Mammary epithelial cell (primary cell): ENCODE measurements around the gene MLN.

ENCODE experiments used
- EZH2 ChIP-seq: IDR thresholded peaks from 2 replicates; pipeline ENCODE4 v1.6.1; 2012; ENCODE audit warnings: low read length, inconsistent platforms, borderline replicate concordance
- TF ChIP-seq, protein P1 (sequence below), 2 donors: IDR thresholded peaks in 1 of 2; conservative IDR thresholded peaks in 1 of 2; 2 replicates each; pipeline ENCODE4 v1.5.1; 2011 to 2012; ENCODE audit warnings: inconsistent platforms in 2 of 2, low read length in 2 of 2, mild to moderate bottlenecking in 2 of 2, control low read depth in 1 of 2, low read depth in 1 of 2; ENCODE audit not compliant: insufficient read depth in 1 of 2; ENCODE audit errors: extremely low read depth in 1 of 2

DNA sequence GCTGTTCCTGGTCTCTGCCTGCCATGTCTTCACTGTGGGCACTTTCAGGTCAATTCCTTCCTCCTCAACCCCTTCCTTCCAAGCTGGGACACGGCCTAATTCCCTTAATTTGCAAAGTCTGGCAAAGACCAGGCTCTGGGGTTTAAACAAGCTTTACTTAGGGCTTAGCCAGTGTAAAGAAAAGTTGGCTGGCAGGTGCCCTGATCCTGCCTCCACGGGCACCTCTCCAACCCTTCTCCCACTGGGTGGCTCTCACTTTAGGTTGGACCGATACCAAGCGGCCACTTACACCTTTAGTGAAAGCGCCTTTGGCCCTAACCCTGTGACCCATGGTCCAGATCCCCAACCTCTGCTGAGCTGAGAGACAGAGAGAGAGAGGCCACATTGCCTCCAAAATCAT, 13.7 kb upstream of the MLN start:
- TF ChIP-seq, protein P1, sequence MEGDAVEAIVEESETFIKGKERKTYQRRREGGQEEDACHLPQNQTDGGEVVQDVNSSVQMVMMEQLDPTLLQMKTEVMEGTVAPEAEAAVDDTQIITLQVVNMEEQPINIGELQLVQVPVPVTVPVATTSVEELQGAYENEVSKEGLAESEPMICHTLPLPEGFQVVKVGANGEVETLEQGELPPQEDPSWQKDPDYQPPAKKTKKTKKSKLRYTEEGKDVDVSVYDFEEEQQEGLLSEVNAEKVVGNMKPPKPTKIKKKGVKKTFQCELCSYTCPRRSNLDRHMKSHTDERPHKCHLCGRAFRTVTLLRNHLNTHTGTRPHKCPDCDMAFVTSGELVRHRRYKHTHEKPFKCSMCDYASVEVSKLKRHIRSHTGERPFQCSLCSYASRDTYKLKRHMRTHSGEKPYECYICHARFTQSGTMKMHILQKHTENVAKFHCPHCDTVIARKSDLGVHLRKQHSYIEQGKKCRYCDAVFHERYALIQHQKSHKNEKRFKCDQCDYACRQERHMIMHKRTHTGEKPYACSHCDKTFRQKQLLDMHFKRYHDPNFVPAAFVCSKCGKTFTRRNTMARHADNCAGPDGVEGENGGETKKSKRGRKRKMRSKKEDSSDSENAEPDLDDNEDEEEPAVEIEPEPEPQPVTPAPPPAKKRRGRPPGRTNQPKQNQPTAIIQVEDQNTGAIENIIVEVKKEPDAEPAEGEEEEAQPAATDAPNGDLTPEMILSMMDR (conservative IDR thresholded peaks at IDR 0.05 in 1 of 2, IDR thresholded peaks at IDR 0.05 in 1 of 2; ENCODE audit: extremely low read depth in 1 of 2, insufficient read depth in 1 of 2, low read depth in 1 of 2, low read length in 2 of 2): no peak
- TF ChIP-seq EZH2: no peak
